SIG-M5 (cell line): Measurements from ENCODE around the gene SF3B4.

Source experiments
- DNase-seq: peaks from one replicate; lab custom pipeline; 2025; lab: John Stamatoyannopoulos, UW

Gene SF3B4

GRCh38 chr1:149932474-149932873, 4.9 kb upstream of the SF3B4 start:
- DNase-seq = no peak

DNA sequence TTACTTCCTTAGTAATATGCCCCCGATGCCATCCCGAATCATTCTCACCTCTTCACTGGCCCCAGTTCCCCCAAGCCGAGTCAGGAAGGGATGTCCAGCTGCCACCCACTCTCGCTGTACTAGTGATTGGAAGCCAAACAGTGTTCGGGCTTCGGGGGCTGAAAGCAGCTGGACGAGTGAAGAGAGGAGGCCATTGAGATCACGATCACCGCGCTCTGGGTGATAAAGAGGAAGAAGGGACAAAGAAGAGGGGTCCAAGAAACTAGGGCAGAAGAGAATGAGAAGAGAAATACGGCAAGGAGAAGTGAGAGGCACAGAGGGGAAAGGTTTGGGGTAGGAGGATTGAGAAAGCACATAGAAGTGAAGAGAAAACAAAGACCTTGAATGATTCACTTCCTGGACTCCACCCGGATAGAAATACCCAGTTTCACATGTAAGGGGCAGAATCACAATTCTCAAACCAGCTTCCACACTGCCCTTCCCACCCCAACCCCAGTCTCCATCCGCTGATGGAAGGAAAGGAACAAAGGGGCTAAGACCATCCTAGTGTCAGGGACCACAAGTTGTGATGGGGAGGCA, 3.7 kb upstream of the SF3B4 start:
- DNase-seq = peak; percentile 74

GRCh38 chr1:149929856-149930255, 2.3 kb upstream of the SF3B4 start:
- DNase-seq = no peak

GRCh38 chr1:149928401-149928724, 760 bp upstream of the SF3B4 start:
- DNase-seq = no peak

DNA sequence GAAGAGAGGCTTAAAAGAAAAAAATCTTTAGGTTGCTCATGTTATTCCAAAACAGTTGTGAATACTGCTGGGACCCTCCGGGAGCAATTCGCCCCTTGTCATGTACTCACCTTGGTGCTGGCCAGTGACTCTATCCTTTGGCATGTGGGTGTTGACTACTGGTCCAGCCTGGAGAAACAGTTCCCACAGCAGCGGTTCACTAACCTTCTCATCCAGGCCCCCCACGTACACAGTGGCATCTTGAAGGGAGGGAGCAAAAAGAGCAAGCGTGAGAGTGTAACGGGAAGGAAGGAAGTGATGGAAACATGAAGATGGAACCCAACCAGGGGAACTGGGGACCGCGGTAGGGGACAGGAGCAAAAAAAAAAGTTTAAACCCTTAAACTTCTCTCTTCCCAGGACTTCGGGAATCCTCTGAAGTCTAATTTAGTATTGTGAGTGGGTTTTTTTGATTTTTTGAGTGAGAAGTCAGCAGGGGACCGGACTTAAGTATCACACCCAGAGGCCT, 494 bp downstream of the SF3B4 start:
- DNase-seq = no peak

DNA sequence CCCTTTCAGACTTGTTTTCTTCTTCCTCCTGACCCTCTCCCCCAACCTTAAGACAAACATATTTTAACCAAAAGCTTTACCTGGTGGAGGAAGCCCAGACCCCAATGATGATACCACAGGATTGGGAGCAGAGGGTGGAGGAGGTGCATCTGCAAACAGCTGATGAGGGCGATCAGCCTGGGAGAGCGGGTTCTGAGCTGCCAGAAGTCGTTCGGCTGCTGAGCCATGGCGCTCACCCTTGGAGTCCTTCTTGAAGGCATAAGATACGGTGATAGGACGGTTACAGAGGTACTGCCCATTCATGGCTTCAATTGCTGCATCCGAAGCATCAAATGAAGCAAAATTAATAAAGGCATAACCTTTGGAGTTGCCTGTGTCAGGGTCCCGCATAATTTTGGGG, 1.3 kb downstream of the SF3B4 start:
- no peak for DNase-seq

GRCh38 chr1:149925751-149926150, 1.9 kb downstream of the SF3B4 start:
- DNase-seq = no peak

GRCh38 chr1:149925345-149925744, 2.3 kb downstream of the SF3B4 start:
- DNase-seq = no peak

- no peak for DNase-seq
Measured at GRCh38 chr1:149923626-149924025, 4.0 kb downstream of the SF3B4 start.

GRCh38 chr1:149917571-149918144, 9.9 kb downstream of the SF3B4 start, which contains the start of gene SV2A:
Gene SV2A, minus strand, starts transcription at chr1:149917844. Its CDS starts 4,004 bp downstream, at chr1:149913840.
- DNase-seq = no peak

- no peak for DNase-seq
Measured at GRCh38 chr1:149916898-149917252, 10.7 kb downstream of the SF3B4 start.

DNA sequence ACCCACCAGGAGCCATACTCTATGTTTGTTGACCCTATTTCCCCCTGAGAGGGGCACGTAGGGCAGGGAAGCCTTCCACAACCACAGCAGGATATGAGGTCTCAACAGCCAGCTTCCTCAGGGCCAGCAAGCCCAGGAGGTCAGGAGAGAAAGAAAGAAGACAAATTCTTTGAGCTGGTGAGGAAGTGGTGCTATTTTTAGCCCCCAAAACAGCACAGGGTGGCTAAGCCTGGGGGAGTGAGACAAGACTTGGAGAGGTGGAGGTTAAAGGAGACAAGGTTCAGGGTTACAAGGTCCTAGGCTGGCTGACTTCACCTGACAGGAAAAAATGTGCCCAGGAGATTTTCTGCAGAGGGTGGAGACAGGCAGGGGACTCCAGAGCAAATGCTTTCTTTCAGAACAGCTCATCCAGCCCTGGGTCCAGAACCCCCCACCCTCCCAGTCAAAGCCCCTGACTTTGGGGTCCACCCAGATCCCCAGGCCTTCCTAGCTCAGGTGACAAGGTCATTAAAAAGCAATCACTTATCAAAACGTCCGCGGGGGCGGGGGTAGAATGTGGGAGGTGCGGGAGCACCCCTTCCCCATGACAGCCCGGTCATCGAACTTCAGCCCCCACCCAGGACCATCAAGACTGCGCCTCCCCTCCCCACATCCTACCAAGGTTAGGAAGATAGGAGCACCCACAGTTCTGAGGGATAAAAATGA, 11.3 kb downstream of the SF3B4 start:
- no peak for DNase-seq

DNA sequence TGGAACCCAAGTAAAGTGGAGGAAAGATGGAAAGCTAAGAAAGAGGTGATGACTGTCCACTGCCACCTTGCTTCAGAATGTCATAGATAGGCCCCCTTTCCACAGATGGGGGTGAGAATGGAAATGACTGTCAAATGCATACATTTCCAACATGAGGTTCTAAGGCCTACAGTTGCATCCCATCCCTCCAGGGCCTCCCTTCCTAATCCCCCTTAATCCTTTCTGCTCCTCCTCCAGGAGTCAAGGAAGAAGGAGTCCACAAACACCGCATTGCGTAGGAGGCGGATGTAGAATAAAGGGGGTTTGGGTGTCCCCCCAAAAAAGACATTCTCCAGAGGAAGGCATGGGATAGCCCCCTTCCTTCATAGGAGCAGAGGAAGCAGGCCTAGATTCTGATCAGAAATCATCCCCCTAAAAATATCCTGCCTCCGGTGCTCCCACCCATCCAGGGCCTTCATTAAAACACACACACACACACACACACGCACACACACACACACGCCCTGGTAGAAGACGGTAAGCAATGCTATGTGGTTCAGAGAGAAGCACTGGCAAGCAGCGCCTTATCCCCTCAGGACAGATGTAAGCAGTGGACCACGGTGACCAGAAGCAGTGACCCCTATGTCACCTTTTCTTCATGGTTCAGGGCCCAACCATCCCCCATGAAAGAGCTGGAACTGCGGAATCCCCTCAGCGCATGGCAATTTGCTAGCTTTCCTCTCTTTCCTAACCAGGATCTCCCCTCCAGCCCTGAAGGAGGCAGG, 12.0 kb downstream of the SF3B4 start:
- DNase-seq = no peak

DNA sequence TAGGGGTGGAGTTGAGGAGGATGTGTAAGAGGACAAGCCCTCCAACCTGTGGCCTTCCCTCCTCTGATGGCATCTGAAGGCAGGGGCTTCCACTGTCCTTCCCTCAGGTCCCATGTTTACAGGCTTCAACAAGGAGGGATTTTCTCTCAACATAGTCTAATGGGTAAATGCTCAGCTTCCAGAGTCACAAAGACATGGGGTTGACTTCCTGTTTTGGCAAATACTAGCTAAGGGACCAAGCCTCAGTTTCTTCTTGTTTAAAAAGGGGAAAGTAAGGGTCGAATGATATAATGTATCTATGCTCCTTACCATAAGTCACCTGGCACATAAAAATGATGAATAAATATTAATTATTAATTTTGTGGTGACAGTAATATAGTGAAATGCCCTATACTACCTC, 13.1 kb downstream of the SF3B4 start:
- DNase-seq = no peak

DNA sequence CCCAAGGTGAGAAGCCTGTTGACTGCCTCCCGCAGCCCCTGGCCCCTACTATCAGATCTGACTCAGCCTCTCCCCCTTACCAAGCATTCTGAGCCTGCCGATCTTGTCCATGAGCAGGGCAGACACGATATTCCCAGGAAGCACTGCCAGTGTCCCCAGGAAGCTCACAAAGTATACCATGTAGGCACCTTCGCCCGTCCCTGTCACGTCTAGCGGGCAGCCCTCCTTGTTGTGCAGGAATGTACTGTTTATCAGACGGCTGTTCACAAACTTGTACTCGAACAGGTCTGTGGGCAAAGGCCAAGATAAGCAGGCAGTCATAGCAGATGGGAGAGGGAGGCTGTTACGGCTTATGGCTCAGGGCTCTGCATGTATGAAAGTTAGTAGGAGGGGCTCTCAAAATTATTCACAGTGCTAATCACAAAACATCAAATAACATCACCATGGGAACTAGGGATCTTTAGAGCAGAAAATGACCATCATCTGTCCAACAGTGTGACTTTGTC, 21.0 kb downstream of the SF3B4 start:
- no peak for DNase-seq

DNA sequence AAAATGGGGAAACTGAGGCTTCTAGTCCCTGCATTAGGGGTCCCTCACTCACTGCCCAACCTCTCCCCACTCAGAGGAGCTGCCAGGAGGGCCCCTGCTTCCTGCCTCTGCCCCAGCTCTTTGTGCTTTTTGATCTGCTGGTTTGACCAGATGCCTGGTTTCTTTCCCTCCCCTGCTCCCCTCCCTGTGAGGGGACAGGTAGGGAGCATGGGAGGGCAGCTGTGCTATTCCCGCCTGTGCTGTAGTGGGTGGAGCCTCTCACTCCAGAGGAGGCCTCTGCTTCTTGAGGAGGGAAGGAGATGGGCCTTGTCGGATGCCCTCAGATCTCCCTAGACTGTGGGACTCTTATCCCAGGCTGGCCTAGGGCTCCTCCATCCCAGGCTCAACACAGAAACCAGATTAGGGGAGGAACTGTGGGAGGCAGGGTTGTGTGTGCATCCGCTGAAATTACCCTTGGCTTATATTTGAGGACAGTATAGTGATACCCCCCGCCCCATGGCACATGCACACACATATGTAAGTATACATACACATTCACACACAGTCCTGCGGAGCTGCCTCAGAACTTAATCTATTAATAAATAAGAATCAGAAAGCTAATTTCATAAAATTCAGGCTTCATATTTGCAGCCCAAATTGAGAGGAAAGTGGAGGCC, 23.6 kb downstream of the SF3B4 start:
- DNase-seq = no peak

DNA sequence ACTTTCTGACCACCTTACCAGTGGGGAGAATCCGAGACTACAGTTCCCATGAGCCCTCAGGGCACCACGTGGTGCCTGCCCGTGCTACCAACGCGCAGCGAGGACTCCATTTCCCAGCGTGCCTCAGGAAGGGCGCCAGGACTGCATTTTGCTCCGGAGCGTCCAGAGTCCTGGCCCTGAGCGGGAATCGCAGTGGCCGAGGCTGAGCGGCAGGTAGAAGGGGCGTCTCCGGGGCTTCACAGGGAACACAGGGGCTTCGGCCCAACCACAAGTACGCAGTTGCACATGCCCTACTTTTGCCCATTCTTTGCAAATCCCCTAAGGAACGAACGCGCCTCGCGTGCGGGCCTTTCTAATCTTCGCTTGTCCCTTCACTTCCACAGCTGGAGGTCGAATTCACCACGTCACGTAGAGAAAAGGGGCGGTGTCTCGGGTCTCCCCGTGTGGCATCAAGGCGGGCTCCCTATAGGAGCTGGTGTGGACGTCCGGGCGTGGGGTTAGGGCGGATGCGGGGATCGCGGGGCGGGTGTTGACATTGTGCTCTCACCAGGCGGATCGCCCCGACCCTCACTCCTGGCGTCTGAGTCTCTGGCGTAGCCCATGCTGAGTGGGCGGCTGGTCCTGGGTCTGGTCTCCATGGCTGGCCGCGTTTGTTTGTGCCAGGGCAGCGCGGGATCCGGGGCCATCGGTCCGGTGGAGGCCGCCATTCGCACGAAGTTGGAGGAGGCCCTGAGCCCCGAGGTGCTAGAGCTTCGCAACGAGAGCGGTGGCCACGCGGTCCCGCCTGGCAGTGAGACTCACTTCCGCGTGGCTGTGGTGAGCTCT, 27.9 kb downstream of the SF3B4 start, which contains the start of gene BOLA1:
BOLA1 (plus strand) TSS at position 109 of the 825 bp plus-strand sequence; CDS start at position 601, 492 bp downstream.
- no peak for DNase-seq

DNA sequence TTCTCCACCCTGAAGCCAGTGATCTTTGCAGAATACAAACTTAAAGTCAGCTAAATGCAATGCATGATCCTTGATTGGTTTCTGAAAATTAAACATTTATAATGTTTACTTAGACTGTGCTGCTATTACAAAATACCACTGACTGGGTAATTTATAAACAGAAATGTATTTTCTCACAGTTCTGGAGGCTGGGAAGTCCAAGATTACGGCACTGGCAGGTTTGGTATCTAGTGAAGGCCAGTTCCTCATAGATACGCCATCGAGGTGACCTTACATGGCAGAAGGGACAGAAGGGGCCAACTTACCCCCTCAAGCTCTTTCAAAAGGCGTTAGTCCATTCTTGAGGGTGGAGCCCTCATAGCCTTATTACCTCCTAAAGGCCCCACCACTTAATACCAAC, 31.0 kb downstream of the SF3B4 start:
- DNase-seq = no peak

GRCh38 chr1:149888999-149889289, 38.7 kb downstream of the SF3B4 start:
- no peak for DNase-seq

DNA sequence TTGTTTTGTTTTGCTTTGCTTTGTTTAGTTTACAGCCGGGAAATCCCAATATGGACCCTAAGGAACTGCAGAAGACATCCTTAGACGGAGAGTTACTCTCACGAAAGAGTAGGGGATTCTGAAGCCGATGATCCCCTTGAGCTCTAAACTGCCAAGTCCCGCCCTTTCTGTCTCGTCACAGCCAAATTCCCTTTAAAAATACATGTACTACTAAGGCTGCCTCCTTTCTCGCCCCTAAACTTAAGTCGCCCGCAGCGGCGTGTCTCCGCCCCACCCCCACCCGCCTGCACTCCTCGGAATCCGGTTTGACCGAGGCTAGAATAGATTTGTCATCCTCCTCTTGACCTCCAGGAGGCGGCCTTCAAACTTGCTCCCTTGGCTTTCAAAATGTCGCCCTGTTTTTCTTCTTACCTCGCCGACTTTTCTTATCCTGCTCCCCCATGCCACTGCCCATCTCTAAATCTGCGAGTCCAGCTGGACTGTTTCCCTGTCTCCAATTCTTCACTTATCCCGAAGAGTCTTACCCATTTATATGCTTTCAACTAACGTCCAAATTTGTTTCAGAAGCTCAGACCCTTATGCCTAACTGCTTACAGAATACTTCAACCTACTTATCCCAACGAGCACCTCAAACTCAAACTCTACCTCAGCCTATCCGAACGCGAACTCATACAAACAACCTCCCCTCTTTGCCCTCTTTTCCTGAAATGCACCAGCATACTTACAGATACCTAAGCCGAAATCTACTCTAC, 39.2 kb downstream of the SF3B4 start:
- DNase-seq = peak; percentile 100
